HepG2 (cell line): ENCODE measurements around the gene PRM2. TPM values are rescaled to one million over a fixed set of nuclear protein-coding genes. Genes with fewer than 3 reads are reported as not detected.

Experiments
- DR1 ChIP-seq: sonication (generic); formaldehyde crosslinking; IDR thresholded peaks from 2 replicates; pipeline ENCODE4 v1.8.0; 2021; ENCODE audit warnings: mild to moderate bottlenecking, missing genetic modification reagents, inconsistent platforms
- E2F2 ChIP-seq: sonication (generic); formaldehyde crosslinking; IDR thresholded peaks from 2 replicates; pipeline ENCODE4 v1.4.0; 2020; ENCODE audit warnings: missing genetic modification reagents, borderline replicate concordance
- HES4 ChIP-seq: sonication (generic); formaldehyde crosslinking; IDR thresholded peaks from 2 replicates; pipeline ENCODE4 v1.9.0; 2021; ENCODE audit warnings: mild to moderate bottlenecking, missing genetic modification reagents, borderline replicate concordance
- KAT8 ChIP-seq: IDR thresholded peaks from 2 replicates; pipeline ENCODE4 v1.6.1; 2016; ENCODE audit warnings: missing genetic modification reagents, missing compliant biosample characterization
- MEF2D ChIP-seq: sonication (generic); formaldehyde crosslinking; IDR thresholded peaks from 2 replicates; pipeline ENCODE4 v1.5.1; 2020; ENCODE audit warnings: mild to moderate bottlenecking, missing genetic modification reagents
- RAD51 ChIP-seq: fragments of 450-650 bp; IDR thresholded peaks from 2 replicates; pipeline ENCODE4 v1.6.1; 2016; ENCODE audit warnings: borderline replicate concordance
- RCOR2 ChIP-seq: IDR thresholded peaks from 2 replicates; pipeline ENCODE4 v1.6.1; 2016; ENCODE audit warnings: missing biosample characterization, missing genetic modification reagents
- TEAD3 ChIP-seq: optimal IDR thresholded peaks from 2 replicates; pipeline ENCODE3; 2016; ENCODE audit warnings: borderline replicate concordance
- TP53 ChIP-seq: sonication (generic); formaldehyde crosslinking; conservative IDR thresholded peaks from 2 replicates; pipeline ENCODE4 v1.4.0; 2020; ENCODE audit warnings: missing genetic modification reagents
- XBP1 ChIP-seq: sonication (generic); formaldehyde crosslinking; IDR thresholded peaks from 2 replicates; pipeline ENCODE4 v1.5.0; 2020; ENCODE audit warnings: missing genetic modification reagents
- ZBTB7B ChIP-seq: sonication (generic); formaldehyde crosslinking; IDR thresholded peaks from 2 replicates; pipeline ENCODE4 v1.4.0; 2020; ENCODE audit warnings: missing genetic modification reagents
- ZFY ChIP-seq: sonication (generic); formaldehyde crosslinking; IDR thresholded peaks from 2 replicates; pipeline ENCODE4 v1.4.0; 2020; ENCODE audit warnings: missing genetic modification reagents
- ZHX2 ChIP-seq, 2 experiments: sonication (generic) in 1 of 2; formaldehyde crosslinking in 1 of 2; IDR thresholded peaks; 2 replicates each; pipeline versions ENCODE4 v1.6.1 to v1.9.0; 2014 to 2022; ENCODE audit warnings: antibody characterized with exemption in 1 of 2, borderline replicate concordance in 1 of 2, inconsistent platforms in 1 of 2, low read depth in 1 of 2, missing genetic modification reagents in 1 of 2
- ZNF687 ChIP-seq: sonication (generic); formaldehyde crosslinking; IDR thresholded peaks from 2 replicates; pipeline ENCODE4 v1.5.1; 2020; ENCODE audit warnings: mild to moderate bottlenecking, missing genetic modification reagents, moderate library complexity
- ZNF879 ChIP-seq: sonication (generic); formaldehyde crosslinking; IDR thresholded peaks from 2 replicates; pipeline ENCODE4 v1.8.1; 2023; ENCODE audit warnings: missing genetic modification reagents
- polyA plus RNA-seq, 8 experiments: library from polyadenylated mRNA; depleted of rRNA in 3 of 8; stranded (reverse) in 7 of 8; unstranded in 1 of 8; fragments of >200 nt; fragmentation: Illumina TruSeq in 4 of 8; extraction: Trizol in 4 of 8; gene quantifications; 2 replicates each; pipeline versions ENCODE4 v1.2.1 to v1.2.3, GENCODE V29; 2011 to 2016; ENCODE audit warnings: low read depth in 4 of 8, missing spikeins in 1 of 8, mixed read lengths in 1 of 8; ENCODE audit not compliant: insufficient read depth in 1 of 8
- total RNA-seq, 5 experiments: library from RNA; depleted of rRNA; stranded (reverse); fragments of >200 nt; fragmentation: Illumina TruSeq; extraction: Trizol; gene quantifications; 2 replicates each; pipeline ENCODE4 v1.2.3, GENCODE V29; 2016; ENCODE audit warnings: low read depth in 1 of 5

PRM2 gene
- total and polyA plus RNA-seq, 2 of the 13 experiments (the other 11 are each of a cell fraction or from before 2014, with no cell fraction given), result 0.54 TPM; not detected in 1

- no peak for TF ChIP-seq E2F2 (CRISPR knock-in tag)
- TF ChIP-seq RCOR2 (CRISPR knock-in tag), result peak; percentile 97
- peak; percentile 91 for TF ChIP-seq RAD51
- 0 out of 2 replicates have a peak, but pooled peaks have one; percentile 15 for TF ChIP-seq ZHX2 (IDR thresholded peaks at IDR 0.05; ENCODE audit: low read depth)
- no peak for TF ChIP-seq ZHX2 (CRISPR knock-in tag; IDR thresholded peaks at IDR 0.05; ENCODE audit: borderline replicate concordance)
- peak; percentile 57 for TF ChIP-seq TEAD3 (CRISPR knock-in tag)
- TF ChIP-seq DR1 (CRISPR knock-in tag), result no peak
- no peak for TF ChIP-seq TP53
- peak; percentile 72; the same call in 1 of the 2 replicates for TF ChIP-seq ZNF687 (CRISPR knock-in tag)
- TF ChIP-seq ZBTB7B (CRISPR knock-in tag), result no peak
- TF ChIP-seq KAT8, result peak; percentile 45; the same call in 1 of the 2 replicates
- no peak; the same call in 1 of the 2 replicates for TF ChIP-seq ZFY (CRISPR knock-in tag)
- TF ChIP-seq ZNF879 (CRISPR knock-in tag), result no peak
- no peak; the same call in 1 of the 2 replicates for TF ChIP-seq XBP1
- peak; percentile 78; the same call in 1 of the 2 replicates for TF ChIP-seq MEF2D (CRISPR knock-in tag)
- no peak for TF ChIP-seq HES4 (CRISPR knock-in tag)
Measured at GRCh38 chr16:11309895-11310633, 33.8 kb upstream of the PRM2 start (continued).
